Measurements from ENCODE around the gene ARMC8. TPM values are rescaled to one million over a fixed set of nuclear protein-coding genes. Genes with fewer than 3 reads are reported as not detected.

The ARMC8 gene
- total RNA-seq, 2 experiments from 2014 or later, result 48.8 to 57.1 TPM

DNA sequence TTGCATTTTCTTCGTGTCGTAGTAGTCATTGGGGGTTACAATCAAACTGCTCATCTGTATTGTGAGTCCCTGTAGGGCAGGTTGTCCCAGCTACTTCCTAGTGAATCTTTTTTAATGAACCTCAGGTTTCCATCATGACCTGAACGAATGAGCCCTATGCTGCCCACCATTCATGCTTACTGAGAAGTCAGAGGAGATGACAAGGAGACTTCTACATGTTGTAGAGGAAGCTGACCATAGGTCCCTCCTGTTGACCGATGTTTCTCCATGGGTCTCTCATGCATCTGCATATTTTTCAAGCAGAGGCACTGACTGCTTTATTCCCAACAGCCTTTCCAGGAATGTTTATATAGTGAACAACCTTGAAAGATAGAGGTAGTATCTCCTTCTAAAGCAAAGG lies 147.5 kb downstream of the ARMC8 start:
- H3K36me3 ChIP-seq (ENCODE audit: insufficient read depth, low read length), result no peaks in the 10 kb centered on the region
- H3K27ac ChIP-seq (ENCODE audit: low read depth, low read length, poor library complexity, severe bottlenecking), result no peak overlapping the region
- H3K79me2 ChIP-seq (ENCODE audit: insufficient read depth, low read depth, low read length), result no peaks in the 10 kb centered on the region
- POLR2A ChIA-PET, result no interaction called here
- no TSS peak for BruUV-seq (replicated peaks)
- H3K4me3 ChIP-seq (ENCODE audit: low read depth, low read length, poor library complexity, severe bottlenecking), result no peak overlapping the region
- H3K4me1 ChIP-seq (ENCODE audit: insufficient read depth, low read length, poor library complexity, severe bottlenecking), result peaks cover 4% of the 10 kb centered on the region
- no peak overlapping the region for H3K4me2 ChIP-seq (ENCODE audit: low read length)
- CTCF ChIA-PET (ENCODE audit: unreplicated experiment), result no interaction called here
- no peaks in the 10 kb centered on the region for H3K9me2 ChIP-seq (ENCODE audit: insufficient read depth, low read length)
- TF ChIP-seq, protein P1, sequence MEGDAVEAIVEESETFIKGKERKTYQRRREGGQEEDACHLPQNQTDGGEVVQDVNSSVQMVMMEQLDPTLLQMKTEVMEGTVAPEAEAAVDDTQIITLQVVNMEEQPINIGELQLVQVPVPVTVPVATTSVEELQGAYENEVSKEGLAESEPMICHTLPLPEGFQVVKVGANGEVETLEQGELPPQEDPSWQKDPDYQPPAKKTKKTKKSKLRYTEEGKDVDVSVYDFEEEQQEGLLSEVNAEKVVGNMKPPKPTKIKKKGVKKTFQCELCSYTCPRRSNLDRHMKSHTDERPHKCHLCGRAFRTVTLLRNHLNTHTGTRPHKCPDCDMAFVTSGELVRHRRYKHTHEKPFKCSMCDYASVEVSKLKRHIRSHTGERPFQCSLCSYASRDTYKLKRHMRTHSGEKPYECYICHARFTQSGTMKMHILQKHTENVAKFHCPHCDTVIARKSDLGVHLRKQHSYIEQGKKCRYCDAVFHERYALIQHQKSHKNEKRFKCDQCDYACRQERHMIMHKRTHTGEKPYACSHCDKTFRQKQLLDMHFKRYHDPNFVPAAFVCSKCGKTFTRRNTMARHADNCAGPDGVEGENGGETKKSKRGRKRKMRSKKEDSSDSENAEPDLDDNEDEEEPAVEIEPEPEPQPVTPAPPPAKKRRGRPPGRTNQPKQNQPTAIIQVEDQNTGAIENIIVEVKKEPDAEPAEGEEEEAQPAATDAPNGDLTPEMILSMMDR (conservative IDR thresholded peaks at IDR 0.05; ENCODE audit: low read length), result no peak
- no peak for TF ChIP-seq EZH2phosphoT487 (IDR thresholded peaks at IDR 0.05; ENCODE audit: borderline replicate concordance, low read depth, low read length)
- DNase-seq (ENCODE audit: low spot score), result no peak
- H4K20me1 ChIP-seq (ENCODE audit: insufficient read depth, low read length), result no peaks in the 10 kb centered on the region
- intact Hi-C loops (cut with micrococcal nuclease; ENCODE audit: unreplicated experiment), result loop anchor here (5.0 kb wide), 1 partner anchor 267 kb away; no protein-coding TSS in a partner anchor
- H3K9me3 ChIP-seq (ENCODE audit: low read length), result no peaks in the 10 kb centered on the region
- no peak overlapping the region for H2AFZ ChIP-seq (ENCODE audit: low read length)

DNA sequence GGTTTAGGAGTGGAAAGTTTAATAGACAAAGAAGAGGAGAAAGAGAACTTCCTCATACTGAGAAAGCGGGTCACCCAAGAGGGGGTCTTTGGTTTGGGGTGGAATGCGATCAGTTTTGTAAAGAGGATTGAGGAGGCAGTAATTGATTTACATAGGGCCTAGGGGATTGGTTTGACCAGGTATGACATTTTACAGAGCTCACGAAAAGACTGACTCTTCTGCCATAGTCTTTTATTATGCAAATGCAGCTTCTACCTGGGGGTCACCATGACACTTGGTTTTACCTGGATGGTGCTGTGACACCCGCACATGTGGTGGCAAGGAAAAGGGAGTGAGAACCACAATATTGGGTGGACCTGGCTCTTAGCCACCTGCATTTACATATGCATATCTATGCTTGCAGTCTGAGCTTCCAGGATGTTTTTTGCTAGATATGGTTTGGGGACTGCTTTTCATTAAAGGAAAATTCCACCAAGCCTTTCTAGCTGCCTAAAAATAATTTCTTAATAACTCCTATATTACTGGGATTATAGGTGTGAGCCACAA lies 149.4 kb downstream of the ARMC8 start:
- TF ChIP-seq EZH2phosphoT487 (IDR thresholded peaks at IDR 0.05; ENCODE audit: borderline replicate concordance, low read depth, low read length), result no peak
- TF ChIP-seq, protein P1 (conservative IDR thresholded peaks at IDR 0.05; ENCODE audit: low read length), result no peak
- H4K20me1 ChIP-seq (ENCODE audit: insufficient read depth, low read length), result no peaks in the 10 kb centered on the region
- H3K4me3 ChIP-seq (ENCODE audit: low read depth, low read length, poor library complexity, severe bottlenecking), result no peak overlapping the region
- ChIA-PET POLR2A (interaction anchor here (0.6 to 0.8 kb wide), 3 partner anchors 14 to 256 kb away, joined by 3 to 7 read pairs (median 3); no protein-coding TSS in a partner anchor), CTCF (ENCODE audit: unreplicated experiment) (no interaction called here)
- no peak overlapping the region for H3K4me2 ChIP-seq (ENCODE audit: low read length)
- H3K4me1 ChIP-seq (ENCODE audit: insufficient read depth, low read length, poor library complexity, severe bottlenecking), result no peaks in the 10 kb centered on the region
- no peaks in the 10 kb centered on the region for H3K9me3 ChIP-seq (ENCODE audit: low read length)
- H3K27ac ChIP-seq (ENCODE audit: low read depth, low read length, poor library complexity, severe bottlenecking), result no peak overlapping the region
- BruUV-seq (replicated peaks), result no TSS peak
- H2AFZ ChIP-seq (ENCODE audit: low read length), result no peak overlapping the region
- no peaks in the 10 kb centered on the region for H3K79me2 ChIP-seq (ENCODE audit: insufficient read depth, low read depth, low read length)
- no peaks in the 10 kb centered on the region for H3K9me2 ChIP-seq (ENCODE audit: insufficient read depth, low read length)
- no peak for DNase-seq (ENCODE audit: low spot score)
- no peaks in the 10 kb centered on the region for H3K36me3 ChIP-seq (ENCODE audit: insufficient read depth, low read length)
- intact Hi-C loops (cut with micrococcal nuclease; ENCODE audit: unreplicated experiment), result no loop called here

DNA sequence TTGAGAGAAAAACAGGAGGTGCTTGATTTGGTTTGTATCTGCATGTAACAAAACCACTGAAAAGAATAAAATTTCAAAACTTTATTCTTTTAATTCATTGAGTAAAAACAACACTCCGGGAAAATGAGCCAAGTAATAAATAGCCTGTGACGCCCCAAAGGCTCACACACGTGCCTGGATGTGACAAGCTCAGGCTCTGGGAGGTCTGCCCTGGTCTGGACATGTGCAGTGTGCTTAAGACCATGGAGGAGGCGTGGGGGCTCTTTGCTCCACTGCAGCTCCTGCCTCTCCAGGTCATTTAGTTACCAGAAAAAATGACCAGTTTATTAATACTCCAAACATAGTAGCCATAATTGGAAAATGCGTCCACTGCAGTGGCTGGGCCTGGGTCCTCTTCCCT lies 151.1 kb downstream of the ARMC8 start:
- H3K36me3 ChIP-seq (ENCODE audit: insufficient read depth, low read length), result no peaks in the 10 kb centered on the region
- TF ChIP-seq, protein P1 (conservative IDR thresholded peaks at IDR 0.05; ENCODE audit: low read length), result no peak
- TF ChIP-seq EZH2phosphoT487 (IDR thresholded peaks at IDR 0.05; ENCODE audit: borderline replicate concordance, low read depth, low read length), result no peak
- H3K9me3 ChIP-seq (ENCODE audit: low read length), result no peaks in the 10 kb centered on the region
- no peaks in the 10 kb centered on the region for H3K79me2 ChIP-seq (ENCODE audit: insufficient read depth, low read depth, low read length)
- DNase-seq (ENCODE audit: low spot score), result no peak
- ChIA-PET CTCF (ENCODE audit: unreplicated experiment) (no interaction called here), POLR2A (no interaction called here)
- H3K4me2 ChIP-seq (ENCODE audit: low read length), result no peak overlapping the region
- H3K27ac ChIP-seq (ENCODE audit: low read depth, low read length, poor library complexity, severe bottlenecking), result no peak overlapping the region
- H3K4me1 ChIP-seq (ENCODE audit: insufficient read depth, low read length, poor library complexity, severe bottlenecking), result no peaks in the 10 kb centered on the region
- no peak overlapping the region for H3K4me3 ChIP-seq (ENCODE audit: low read depth, low read length, poor library complexity, severe bottlenecking)
- H4K20me1 ChIP-seq (ENCODE audit: insufficient read depth, low read length), result no peaks in the 10 kb centered on the region
- intact Hi-C loops (cut with micrococcal nuclease; ENCODE audit: unreplicated experiment), result no loop called here
- H3K9me2 ChIP-seq (ENCODE audit: insufficient read depth, low read length), result no peaks in the 10 kb centered on the region
- BruUV-seq (replicated peaks), result no TSS peak
- no peak overlapping the region for H2AFZ ChIP-seq (ENCODE audit: low read length)
